ENCODE data around the gene ALAS1.

The ALAS1 gene

DNA sequence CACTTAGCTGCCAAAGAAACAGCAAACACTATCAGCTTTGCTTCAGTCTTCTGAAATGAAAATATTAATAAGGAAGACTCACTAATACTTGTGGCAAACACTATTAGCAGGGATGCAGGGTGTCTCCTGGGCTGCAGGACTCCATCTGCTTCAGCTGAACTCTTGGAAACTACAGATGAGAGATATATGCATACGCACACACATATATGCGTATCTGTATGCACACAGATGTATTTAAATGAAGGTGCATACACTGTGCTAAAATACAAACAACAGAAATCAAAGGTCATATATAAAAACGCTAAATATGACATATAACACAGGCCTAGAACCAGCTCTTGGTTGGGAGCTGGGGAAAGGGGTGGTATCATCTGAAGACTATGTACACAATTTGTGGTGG, 58.2 kb downstream of the ALAS1 start:
- DNase-seq = no peak

DNA sequence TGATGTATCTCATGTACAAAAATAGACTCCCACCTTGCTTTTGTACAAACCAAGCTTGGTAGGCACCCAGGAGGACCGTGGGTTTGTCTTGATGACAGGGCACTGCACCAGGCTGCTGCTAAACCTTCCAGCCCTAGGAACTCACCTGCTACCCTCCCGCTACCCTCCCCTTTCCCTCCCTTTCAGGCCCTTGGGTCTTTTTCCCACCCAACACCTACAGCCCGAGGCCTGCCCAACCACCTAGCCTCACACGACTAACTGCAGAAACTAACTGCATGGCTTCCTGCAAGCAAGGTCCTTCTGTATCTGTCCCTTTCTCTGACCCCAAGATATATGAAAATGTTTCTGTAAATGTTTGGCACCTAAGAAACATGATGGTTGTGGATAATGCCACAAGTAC, 58.7 kb downstream of the ALAS1 start:
- no peak for DNase-seq

DNA sequence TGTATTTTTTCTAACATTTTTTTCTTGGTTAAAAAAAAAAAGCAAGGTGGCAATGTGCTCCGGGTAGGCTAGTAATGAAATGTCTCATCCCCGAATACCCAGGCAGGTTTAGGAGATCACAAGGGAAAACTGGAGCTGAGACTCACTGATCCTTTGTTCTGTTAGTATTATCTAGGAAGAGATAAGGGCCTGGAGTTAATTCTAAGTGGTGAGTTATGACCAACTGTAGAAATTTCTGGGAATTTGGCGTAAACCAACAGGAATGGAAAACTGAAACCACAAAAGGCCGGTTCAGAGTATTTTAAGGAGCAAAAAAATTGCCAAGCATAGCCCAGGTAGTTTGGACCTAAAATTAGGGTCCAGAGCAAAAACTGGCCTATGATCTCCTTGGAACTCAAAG, 60.0 kb downstream of the ALAS1 start:
- DNase-seq = no peak

DNA sequence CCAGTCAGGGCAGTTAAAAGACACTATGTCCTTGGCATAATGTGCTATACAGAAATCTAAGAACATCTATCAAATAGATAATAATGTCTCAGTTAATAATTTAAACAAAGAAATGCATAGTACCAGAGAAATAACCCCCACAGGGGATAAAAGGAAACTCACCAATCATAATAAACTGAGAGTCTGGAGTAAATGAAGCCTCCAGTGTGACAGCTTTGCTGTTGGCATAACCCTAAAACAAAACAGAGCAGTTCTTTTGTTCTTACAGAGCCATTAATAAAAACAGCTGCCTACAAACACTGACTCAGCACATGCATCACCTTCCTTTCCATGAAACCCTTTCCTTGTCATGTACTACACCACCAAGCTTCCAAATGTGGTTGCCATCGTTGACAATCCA, 61.1 kb downstream of the ALAS1 start:
- no peak for DNase-seq

DNA sequence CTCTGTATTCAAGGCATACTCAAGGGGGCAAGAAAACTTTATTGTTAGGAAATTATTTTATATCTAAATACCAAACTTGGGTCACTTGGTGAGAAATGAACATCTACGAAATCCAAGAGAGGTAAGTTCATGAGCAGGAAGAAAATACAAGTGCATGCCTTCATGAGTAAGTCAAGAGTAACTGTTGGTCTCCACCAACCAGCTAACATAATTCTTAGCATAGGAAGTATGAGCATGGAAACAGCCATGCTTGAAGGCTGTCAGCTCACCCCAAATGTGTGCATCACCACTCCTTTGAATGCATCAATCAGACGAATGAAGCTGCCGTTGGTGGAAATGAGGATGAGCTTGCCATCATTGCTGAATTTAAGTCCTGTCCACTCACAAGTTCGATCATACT, 61.5 kb downstream of the ALAS1 start:
- no peak for DNase-seq

DNA sequence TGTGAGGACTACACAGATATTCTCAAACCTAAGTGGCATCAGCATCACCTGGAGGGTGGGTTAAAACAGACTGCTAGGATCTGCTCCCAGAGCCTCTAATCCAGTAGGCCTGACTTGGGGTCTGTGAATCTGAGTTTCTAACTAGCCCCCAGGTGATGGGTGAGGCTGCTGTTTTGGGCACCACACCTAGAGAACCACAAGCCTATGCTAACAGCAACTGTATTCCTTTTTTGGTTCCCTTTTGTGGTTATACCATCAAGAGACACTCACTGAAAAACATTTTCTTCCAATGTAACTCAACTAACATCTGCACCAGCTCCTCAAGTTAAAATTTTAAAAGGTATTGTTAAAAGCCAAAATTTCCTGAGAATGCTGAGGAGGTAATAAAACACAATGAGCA, 64.5 kb downstream of the ALAS1 start:
- DNase-seq = no peak
